GM23338 (cell line): ENCODE measurements around the gene STT3B. TPM values are rescaled to one million over a fixed set of nuclear protein-coding genes. Genes with fewer than 3 reads are reported as not detected.

ENCODE experiments used
- ATAC-seq: fragments of 200-7000 bp; cut with Tn5 transposase; 3 replicates; pipeline ENCODE4 v1.9.1; 2020
- DNase-seq: peaks from one replicate; pipeline ENCODE4 v3.0.0-alpha.2; 2015; ENCODE audit warnings: low spot score
- H2AFZ ChIP-seq: fragments of 200-600 bp; sonication (generic); 2 replicates; pipeline ENCODE4 v1.8.0; 2016; ENCODE audit warnings: antibody characterized with exemption, mild to moderate bottlenecking, moderate library complexity
- H3F3A ChIP-seq: fragments of 200-600 bp; sonication (generic); replicated peaks from 2 replicates; pipeline ENCODE4 v1.8.0; 2017; ENCODE audit warnings: antibody characterized with exemption, mixed run types, low read depth
- H3K27ac ChIP-seq: fragments of 200-600 bp; sonication (generic); 2 replicates; pipeline ENCODE4 v1.6.1; 2016; ENCODE audit warnings: low read depth
- H3K27me3 ChIP-seq: fragments of 200-600 bp; sonication (generic); 2 replicates; pipeline ENCODE4 v1.8.0; 2016; ENCODE audit warnings: mild to moderate bottlenecking, mixed run types, moderate library complexity; ENCODE audit not compliant: insufficient read depth
- H3K36me3 ChIP-seq: fragments of 200-600 bp; sonication (generic); 2 replicates; pipeline ENCODE4 v1.8.0; 2016; ENCODE audit warnings: mild to moderate bottlenecking; ENCODE audit not compliant: insufficient read depth
- H3K4me1 ChIP-seq: fragments of 200-600 bp; sonication (generic); 2 replicates; pipeline ENCODE4 v1.8.0; 2016; ENCODE audit warnings: mild to moderate bottlenecking, moderate library complexity; ENCODE audit not compliant: insufficient read depth
- H3K4me2 ChIP-seq: fragments of 200-600 bp; sonication (generic); 2 replicates; pipeline ENCODE4 v1.7.1; 2017; ENCODE audit warnings: mixed run types
- H3K4me3 ChIP-seq: fragments of 200-600 bp; sonication (generic); 2 replicates; pipeline ENCODE4 v1.6.1; 2016; ENCODE audit warnings: mixed run types
- H3K79me2 ChIP-seq: fragments of 200-600 bp; sonication (generic); replicated peaks from 2 replicates; pipeline ENCODE4 v1.8.0; 2017; ENCODE audit warnings: mild to moderate bottlenecking; ENCODE audit not compliant: insufficient read depth
- H3K9me2 ChIP-seq: fragments of 200-600 bp; sonication (generic); 2 replicates; pipeline ENCODE4 v1.8.0; 2017; ENCODE audit not compliant: insufficient read depth
- H4K20me1 ChIP-seq: fragments of 200-600 bp; sonication (generic); replicated peaks from 2 replicates; pipeline ENCODE4 v1.8.0; 2017; ENCODE audit warnings: mild to moderate bottlenecking; ENCODE audit not compliant: insufficient read depth
- H3K27ac Mint-ChIP-seq: 2 replicates; pipeline ENCODE4 v1.8.0; 2020; ENCODE audit warnings: inconsistent platforms, mild to moderate bottlenecking, moderate library complexity, mixed read lengths
- H3K27me3 Mint-ChIP-seq: 3 replicates; pipeline ENCODE4 v1.8.0; 2022; ENCODE audit warnings: low read depth, mild to moderate bottlenecking, moderate library complexity, mixed read lengths, inconsistent platforms; ENCODE audit not compliant: insufficient read depth, poor library complexity
- H3K36me3 Mint-ChIP-seq: 3 replicates; pipeline ENCODE4 v1.8.0; 2021; ENCODE audit warnings: low read depth, mild to moderate bottlenecking, inconsistent platforms, moderate library complexity, mixed read lengths
- H3K4me1 Mint-ChIP-seq: 3 replicates; pipeline ENCODE4 v1.8.0; 2020; ENCODE audit warnings: mild to moderate bottlenecking, inconsistent platforms, mixed read lengths
- H3K4me3 Mint-ChIP-seq: 3 replicates; pipeline ENCODE4 v1.8.0; 2021; ENCODE audit warnings: moderate library complexity, mild to moderate bottlenecking, inconsistent platforms, mixed read lengths
- H3K9me3 Mint-ChIP-seq: 3 replicates; pipeline ENCODE4 v1.8.0; 2020; ENCODE audit warnings: moderate library complexity, mild to moderate bottlenecking, inconsistent platforms, mixed read lengths
- CREB1 ChIP-seq: fragments of 250-450 bp; sonication (Bioruptor Pico); IDR thresholded peaks from 2 replicates; pipeline ENCODE4 v1.5.0; 2020; ENCODE audit warnings: low read depth, mild to moderate bottlenecking, moderate library complexity
- CTCF ChIP-seq, 2 experiments: fragments of 200-600 bp in 1 of 2; sonication (generic) in 1 of 2; conservative IDR thresholded peaks; 2 replicates each; pipeline versions ENCODE4 v1.5.1 to v1.6.1; 2016 to 2017; ENCODE audit warnings: antibody characterized with exemption in 2 of 2, low read depth in 2 of 2, mild to moderate bottlenecking in 2 of 2, moderate library complexity in 1 of 2
- EZH2 ChIP-seq: fragments of 200-600 bp; sonication (generic); IDR thresholded peaks from one replicate; pipeline ENCODE4 v1.8.0; 2017; ENCODE audit warnings: antibody characterized with exemption, mild to moderate bottlenecking, low read depth; ENCODE audit not compliant: unreplicated experiment
- EZH2phosphoT487 ChIP-seq: fragments of 200-600 bp; sonication (generic); IDR thresholded peaks from one replicate; pipeline ENCODE4 v1.8.1; 2018; ENCODE audit warnings: antibody characterized with exemption; ENCODE audit not compliant: unreplicated experiment
- JUNB ChIP-seq: IDR thresholded peaks from one replicate; pipeline ENCODE4 v1.6.1; 2016; ENCODE audit warnings: antibody characterized with exemption; ENCODE audit not compliant: unreplicated experiment
- NANOG ChIP-seq: IDR thresholded peaks from 2 replicates; pipeline ENCODE4 v1.6.1; 2016; ENCODE audit warnings: antibody characterized with exemption, borderline replicate concordance
- POLR2AphosphoS5 ChIP-seq: IDR thresholded peaks from 2 replicates; pipeline ENCODE4 v1.6.1; 2016; ENCODE audit warnings: antibody characterized with exemption, low read depth
- STAT1 ChIP-seq: IDR thresholded peaks from one replicate; pipeline ENCODE4 v1.6.1; 2016; ENCODE audit warnings: antibody characterized with exemption; ENCODE audit not compliant: unreplicated experiment
- ZNF114 ChIP-seq: fragments of 250-450 bp; sonication (Bioruptor Pico); IDR thresholded peaks from 2 replicates; pipeline ENCODE4 v1.5.0; 2020; ENCODE audit warnings: mild to moderate bottlenecking, moderate library complexity
- ZNF331 ChIP-seq: fragments of 250-450 bp; sonication (Bioruptor Pico); IDR thresholded peaks from 2 replicates; pipeline ENCODE4 v1.5.0; 2020; ENCODE audit warnings: low read depth, mild to moderate bottlenecking, moderate library complexity
- ZNF462 ChIP-seq: fragments of 250-450 bp; sonication (Bioruptor Pico); IDR thresholded peaks from 2 replicates; pipeline ENCODE4 v1.5.0; 2020; ENCODE audit warnings: mild to moderate bottlenecking, moderate library complexity
- polyA plus RNA-seq: library from polyadenylated mRNA; unstranded; fragments of >200 nt; fragmentation: Nextera tagmentation; extraction: Ambion mirVana; gene quantifications from 2 replicates; pipeline ENCODE4 v1.2.1, GENCODE V29; 2016
- total RNA-seq: library from RNA; depleted of rRNA; stranded (reverse); fragments of >200 nt; shearing (Covaris generic); gene quantifications from 2 replicates; pipeline ENCODE4 v1.2.3, GENCODE V29; 2014
- TF ChIP-seq, protein P1 (sequence below): IDR thresholded peaks from 2 replicates; pipeline ENCODE4 v1.6.1; 2016; ENCODE audit warnings: antibody characterized with exemption

STT3B gene
- total and polyA plus RNA-seq, 2 experiments from 2014 or later, result 44.1 to 167 TPM

GRCh38 chr3:31508452-31509146 is 24.1 kb upstream of the STT3B start (continued):
- TF ChIP-seq ZNF114 (CRISPR knock-in tag) (no peak), EZH2 (no peak)
- TF ChIP-seq, protein P1, sequence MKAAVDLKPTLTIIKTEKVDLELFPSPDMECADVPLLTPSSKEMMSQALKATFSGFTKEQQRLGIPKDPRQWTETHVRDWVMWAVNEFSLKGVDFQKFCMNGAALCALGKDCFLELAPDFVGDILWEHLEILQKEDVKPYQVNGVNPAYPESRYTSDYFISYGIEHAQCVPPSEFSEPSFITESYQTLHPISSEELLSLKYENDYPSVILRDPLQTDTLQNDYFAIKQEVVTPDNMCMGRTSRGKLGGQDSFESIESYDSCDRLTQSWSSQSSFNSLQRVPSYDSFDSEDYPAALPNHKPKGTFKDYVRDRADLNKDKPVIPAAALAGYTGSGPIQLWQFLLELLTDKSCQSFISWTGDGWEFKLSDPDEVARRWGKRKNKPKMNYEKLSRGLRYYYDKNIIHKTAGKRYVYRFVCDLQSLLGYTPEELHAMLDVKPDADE, result no peak

- peaks cover 27% of the 10 kb centered on the region for H3K4me1 ChIP-seq
- H3K27me3 ChIP-seq, result no peaks in the 10 kb centered on the region
- no peak overlapping the region for H3K4me2 ChIP-seq
- Mint-ChIP-seq H3K9me3 (no peaks in the 10 kb centered on the region), H3K27ac (no peak overlapping the region), H3K4me3 (no peak overlapping the region), H3K36me3 (no peaks in the 10 kb centered on the region), H3K4me1 (peaks cover 30% of the 10 kb centered on the region), H3K27me3 (peaks cover 2% of the 10 kb centered on the region)
- no peaks in the 10 kb centered on the region for H3K79me2 ChIP-seq
- peak overlapping the region; percentile 63; the same call in 1 of the 2 replicates for H2AFZ ChIP-seq
- no peak overlapping the region for H3K27ac ChIP-seq
- H3K9me2 ChIP-seq, result no peaks in the 10 kb centered on the region; the same call in 1 of the 2 replicates
- ATAC-seq (no peak), DNase-seq (no peak)
- H4K20me1 ChIP-seq, result no peaks in the 10 kb centered on the region
- no peak overlapping the region for H3K4me3 ChIP-seq
- no peaks in the 10 kb centered on the region for H3K36me3 ChIP-seq
- H3F3A ChIP-seq, result no peaks in the 10 kb centered on the region
- TF ChIP-seq ZNF114 (CRISPR knock-in tag) (no peak), POLR2AphosphoS5 (no peak), ZNF331 (no peak), STAT1 (no peak), CTCF (conservative IDR thresholded peaks at IDR 0.05; ENCODE audit: low read depth in 2 of 2) (no peak), CREB1 (no peak), ZNF462 (CRISPR knock-in tag) (no peak), EZH2phosphoT487 (no peak), EZH2 (no peak), NANOG (no peak), JUNB (no peak)
- TF ChIP-seq, protein P1, result no peak
These were observed 23.5 kb upstream of the STT3B start for GRCh38 chr3:31509147-31509728.
